ENCODE data around the gene CRACR2A. TPM values are rescaled to one million over a fixed set of nuclear protein-coding genes. Genes with fewer than 3 reads are reported as not detected.

CRACR2A gene
- total RNA-seq, 1 donor = 16.3 TPM

GRCh38 chr12:3605692-3606091 lies 147.2 kb downstream of the CRACR2A start:
- Histone ChIP-seq H2AFZ (ENCODE audit: low read length) (no peak overlapping the region), H3K4me2 (ENCODE audit: insufficient read depth, low read length) (no peak overlapping the region), H3K36me3 (ENCODE audit: insufficient read depth, low read length) (no peaks in the 10 kb centered on the region), H3K4me3 (ENCODE audit: insufficient read depth, low read length) (no peak overlapping the region), H4K20me1 (ENCODE audit: insufficient read depth, low read length) (no peaks in the 10 kb centered on the region), H3K79me2 (ENCODE audit: insufficient read depth, low read length) (no peaks in the 10 kb centered on the region), H3K9me3 (ENCODE audit: low read depth, low read length) (no peaks in the 10 kb centered on the region), H3K27me3 (ENCODE audit: insufficient read depth, low read length) (peaks cover 9% of the 10 kb centered on the region), H3K27ac (ENCODE audit: low read depth, low read length) (no peak overlapping the region), H3K4me1 (ENCODE audit: insufficient read depth, low read length) (peaks cover 6% of the 10 kb centered on the region)
- no peak for TF ChIP-seq CTCF (IDR thresholded peaks at IDR 0.05; ENCODE audit: extremely low read depth, low read depth, low read length)
- no peak for DNase-seq (ENCODE audit: insufficient read length, low spot score, missing footprints)

DNA sequence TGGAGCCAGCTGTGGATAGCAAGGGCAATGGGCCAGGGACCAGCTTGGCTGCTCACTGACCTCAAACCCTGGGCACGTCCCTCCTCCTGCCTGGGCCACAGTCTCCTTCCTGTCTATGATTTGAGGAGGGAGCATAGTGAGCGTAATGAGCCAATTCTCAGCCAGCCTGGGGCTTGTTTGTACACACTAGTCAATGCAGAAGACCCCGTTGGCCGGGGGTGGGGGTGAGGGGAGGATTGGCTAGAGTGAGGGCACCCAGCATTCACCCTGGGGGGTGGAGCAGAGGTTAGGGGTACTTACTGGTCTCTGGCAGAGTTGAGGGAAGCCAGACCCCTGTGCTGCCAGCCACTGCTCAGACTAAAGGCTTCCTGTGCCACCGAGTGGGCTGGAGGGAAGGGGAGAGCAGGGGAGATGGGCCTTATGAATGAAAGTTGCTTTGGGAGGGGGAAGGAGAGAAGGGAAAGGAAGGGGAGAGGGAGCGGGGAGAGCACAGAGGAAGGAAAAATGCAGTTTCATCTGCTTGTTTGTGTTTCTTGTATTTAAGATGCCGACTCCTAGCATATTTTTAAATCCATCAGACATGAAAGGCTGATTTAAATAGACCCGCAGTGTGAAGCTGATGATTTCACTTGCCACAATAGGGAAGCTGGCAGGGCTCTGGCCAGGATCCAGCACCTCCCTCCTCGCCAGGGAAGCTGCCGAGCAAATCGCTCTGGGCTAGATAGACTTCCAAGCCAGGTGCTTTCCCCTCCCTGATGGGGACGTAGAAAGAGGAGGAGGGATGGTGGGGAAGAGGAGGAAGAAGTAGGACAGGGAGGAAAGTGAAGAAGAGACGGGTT lies 147.9 kb downstream of the CRACR2A start:
- H4K20me1 ChIP-seq (ENCODE audit: insufficient read depth, low read length) = no peaks in the 10 kb centered on the region
- no peak overlapping the region for H3K4me3 ChIP-seq (ENCODE audit: insufficient read depth, low read length)
- no peak overlapping the region for H2AFZ ChIP-seq (ENCODE audit: low read length)
- H3K27me3 ChIP-seq (ENCODE audit: insufficient read depth, low read length) = peaks cover 10% of the 10 kb centered on the region
- no peaks in the 10 kb centered on the region for H3K79me2 ChIP-seq (ENCODE audit: insufficient read depth, low read length)
- no peak for TF ChIP-seq CTCF (IDR thresholded peaks at IDR 0.05; ENCODE audit: extremely low read depth, low read depth, low read length)
- no peak overlapping the region for H3K4me2 ChIP-seq (ENCODE audit: insufficient read depth, low read length)
- H3K36me3 ChIP-seq (ENCODE audit: insufficient read depth, low read length) = no peaks in the 10 kb centered on the region
- H3K27ac ChIP-seq (ENCODE audit: low read depth, low read length) = no peak overlapping the region
- H3K9me3 ChIP-seq (ENCODE audit: low read depth, low read length) = no peaks in the 10 kb centered on the region
- peak; percentile 65 for DNase-seq (ENCODE audit: insufficient read length, low spot score, missing footprints)
- peaks cover 6% of the 10 kb centered on the region for H3K4me1 ChIP-seq (ENCODE audit: insufficient read depth, low read length)

GRCh38 chr12:3604286-3604685 lies 148.6 kb downstream of the CRACR2A start:
- Histone ChIP-seq H3K36me3 (ENCODE audit: insufficient read depth, low read length) (no peaks in the 10 kb centered on the region), H4K20me1 (ENCODE audit: insufficient read depth, low read length) (no peaks in the 10 kb centered on the region), H3K27me3 (ENCODE audit: insufficient read depth, low read length) (peaks cover 16% of the 10 kb centered on the region), H3K79me2 (ENCODE audit: insufficient read depth, low read length) (no peaks in the 10 kb centered on the region), H3K4me2 (ENCODE audit: insufficient read depth, low read length) (no peak overlapping the region), H3K4me1 (ENCODE audit: insufficient read depth, low read length) (peaks cover 6% of the 10 kb centered on the region), H2AFZ (ENCODE audit: low read length) (no peak overlapping the region), H3K27ac (ENCODE audit: low read depth, low read length) (no peak overlapping the region), H3K4me3 (ENCODE audit: insufficient read depth, low read length) (no peak overlapping the region), H3K9me3 (ENCODE audit: low read depth, low read length) (no peaks in the 10 kb centered on the region)
- TF ChIP-seq CTCF (IDR thresholded peaks at IDR 0.05; ENCODE audit: extremely low read depth, low read depth, low read length) = no peak
- DNase-seq (ENCODE audit: insufficient read length, low spot score, missing footprints) = no peak

- peaks cover 6% of the 10 kb centered on the region for H3K4me1 ChIP-seq (ENCODE audit: insufficient read depth, low read length)
- peak; percentile 52 for DNase-seq (ENCODE audit: insufficient read length, low spot score, missing footprints)
- no peaks in the 10 kb centered on the region for H3K9me3 ChIP-seq (ENCODE audit: low read depth, low read length)
- H3K4me3 ChIP-seq (ENCODE audit: insufficient read depth, low read length) = no peak overlapping the region
- peaks cover 19% of the 10 kb centered on the region for H3K27me3 ChIP-seq (ENCODE audit: insufficient read depth, low read length)
- no peak overlapping the region for H3K4me2 ChIP-seq (ENCODE audit: insufficient read depth, low read length)
- H4K20me1 ChIP-seq (ENCODE audit: insufficient read depth, low read length) = no peaks in the 10 kb centered on the region
- no peak overlapping the region for H2AFZ ChIP-seq (ENCODE audit: low read length)
- no peaks in the 10 kb centered on the region for H3K79me2 ChIP-seq (ENCODE audit: insufficient read depth, low read length)
- no peak overlapping the region for H3K27ac ChIP-seq (ENCODE audit: low read depth, low read length)
- TF ChIP-seq CTCF (IDR thresholded peaks at IDR 0.05; ENCODE audit: extremely low read depth, low read depth, low read length) = no peak
- H3K36me3 ChIP-seq (ENCODE audit: insufficient read depth, low read length) = no peaks in the 10 kb centered on the region
Measured at GRCh38 chr12:3603576-3603975, 149.3 kb downstream of the CRACR2A start.
